Sigmoid colon (tissue), 4 donors: ENCODE measurements around the gene DGLUCY.

ENCODE experiments used
- CTCF ChIP-seq, 4 experiments: fragments of 450-650 bp in 3 of 4; fragments of 200-600 bp in 1 of 4; IDR thresholded peaks; one replicate each; pipeline ENCODE4 v1.5.1; 2016 to 2019; ENCODE audit warnings: antibody characterized with exemption in 4 of 4, mild to moderate bottlenecking in 3 of 4, moderate library complexity in 2 of 4
- EP300 ChIP-seq, 4 donors: sonication (generic); formaldehyde crosslinking; IDR thresholded peaks; one replicate each; pipeline ENCODE4 v1.6.1; 2017; ENCODE audit warnings: antibody characterized with exemption in 4 of 4
- POLR2A ChIP-seq, 2 donors: fragments of 450-650 bp; IDR thresholded peaks; one replicate each; pipeline ENCODE4 v1.6.1; 2016; ENCODE audit warnings: antibody characterized with exemption in 2 of 2, mild to moderate bottlenecking in 2 of 2, moderate library complexity in 2 of 2
- POLR2AphosphoS5 ChIP-seq, 4 donors: sonication (generic); formaldehyde crosslinking; IDR thresholded peaks; one replicate each; pipeline ENCODE4 v1.6.1; 2017; ENCODE audit warnings: antibody characterized with exemption in 4 of 4

GRCh38 chr14:91261986-91262549 lies 148.2 kb downstream of the DGLUCY start:
- TF ChIP-seq POLR2A (IDR thresholded peaks at IDR 0.05) (no peak), CTCF (IDR thresholded peaks at IDR 0.05) (no peak), EP300 (IDR thresholded peaks at IDR 0.05) (no peak), POLR2AphosphoS5 (IDR thresholded peaks at IDR 0.05) (no peak)
